HepG2 (cell line): ENCODE results near the gene SLC25A36. TPM values are rescaled to one million over a fixed set of nuclear protein-coding genes. Genes with fewer than 3 reads are reported as not detected.
A peak's percentile ranks its signal among the peaks of the same experiment; 100 is the strongest.

Experiments
- ATRX ChIP-seq: sonication (generic); formaldehyde crosslinking; IDR thresholded peaks from 2 replicates; pipeline ENCODE4 v1.4.0; 2020; ENCODE audit warnings: missing genetic modification reagents, borderline replicate concordance
- E2F5 ChIP-seq: sonication (generic); formaldehyde crosslinking; conservative IDR thresholded peaks from 2 replicates; pipeline ENCODE4 v1.4.0; 2020; ENCODE audit warnings: missing genetic modification reagents
- FOXA1 ChIP-seq, 2 experiments: fragments of 450-650 bp in 1 of 2; sonication (generic) in 1 of 2; formaldehyde crosslinking in 1 of 2; IDR thresholded peaks; 2 replicates each; pipeline versions ENCODE4 v1.4.0 to v1.6.1; 2016 to 2020; ENCODE audit warnings: missing genetic modification reagents in 1 of 2
- GLI4 ChIP-seq: sonication (generic); formaldehyde crosslinking; IDR thresholded peaks from 2 replicates; pipeline ENCODE4 v1.5.1; 2020; ENCODE audit warnings: missing genetic modification reagents, mild to moderate bottlenecking, moderate library complexity, borderline replicate concordance
- GMEB2 ChIP-seq: IDR thresholded peaks from 2 replicates; pipeline ENCODE4 v1.6.1; 2016; ENCODE audit warnings: missing biosample characterization, missing genetic modification reagents, low read depth
- HCFC1 ChIP-seq: fragments of 150-350 bp; IDR thresholded peaks from 2 replicates; pipeline ENCODE4 v1.6.1; 2014; ENCODE audit warnings: low read depth, low read length
- HHEX ChIP-seq: IDR thresholded peaks from 2 replicates; pipeline ENCODE4 v1.6.1; 2016; ENCODE audit warnings: control low read depth
- HMG20A ChIP-seq: IDR thresholded peaks from 2 replicates; pipeline ENCODE4 v1.6.1; 2016; ENCODE audit warnings: borderline replicate concordance
- HNRNPUL1 ChIP-seq: fragments of 200-400 bp; formaldehyde crosslinking; IDR thresholded peaks from 2 replicates; pipeline ENCODE4 v1.6.1; 2017; ENCODE audit warnings: low read depth, mild to moderate bottlenecking, low read length, moderate library complexity
- NAIF1 ChIP-seq: sonication (generic); formaldehyde crosslinking; IDR thresholded peaks from 2 replicates; pipeline ENCODE4 v1.5.0; 2020; ENCODE audit warnings: mild to moderate bottlenecking, missing genetic modification reagents, borderline replicate concordance
- NFRKB ChIP-seq: fragments of 450-650 bp; IDR thresholded peaks from 2 replicates; pipeline ENCODE4 v1.6.1; 2017
- RAD51 ChIP-seq: fragments of 450-650 bp; IDR thresholded peaks from 2 replicates; pipeline ENCODE4 v1.6.1; 2016; ENCODE audit warnings: borderline replicate concordance
- TCF12 ChIP-seq, 2 experiments: fragments of 450-650 bp in 1 of 2; sonication (generic) in 1 of 2; formaldehyde crosslinking in 1 of 2; IDR thresholded peaks; 2 replicates each; pipeline versions ENCODE4 v1.6.1 to v1.8.0; 2017 to 2022; ENCODE audit warnings: antibody characterized with exemption in 1 of 2, mild to moderate bottlenecking in 1 of 2, missing genetic modification reagents in 1 of 2, moderate library complexity in 1 of 2
- YEATS4 ChIP-seq: sonication (generic); formaldehyde crosslinking; IDR thresholded peaks from 2 replicates; pipeline ENCODE4 v1.4.0; 2020; ENCODE audit warnings: missing genetic modification reagents, borderline replicate concordance
- YY1 ChIP-seq: IDR thresholded peaks from 2 replicates; pipeline ENCODE4 v1.6.1; 2011; ENCODE audit warnings: low read length, low read depth, moderate library complexity, mild to moderate bottlenecking; ENCODE audit not compliant: insufficient read depth, insufficient replicate concordance
- ZFAT ChIP-seq: sonication (generic); formaldehyde crosslinking; conservative IDR thresholded peaks from 2 replicates; pipeline ENCODE4 v1.8.1; 2023; ENCODE audit warnings: missing genetic modification reagents, inconsistent platforms
- ZMAT3 ChIP-seq: sonication (generic); formaldehyde crosslinking; conservative IDR thresholded peaks from 2 replicates; pipeline ENCODE4 v1.7.0; 2021; ENCODE audit warnings: missing genetic modification reagents
- ZNF224 ChIP-seq: sonication (generic); formaldehyde crosslinking; IDR thresholded peaks from 2 replicates; pipeline ENCODE4 v1.5.0; 2020; ENCODE audit warnings: mild to moderate bottlenecking, missing genetic modification reagents
- ZNF460 ChIP-seq: sonication (generic); formaldehyde crosslinking; IDR thresholded peaks from 2 replicates; pipeline ENCODE4 v1.5.1; 2020; ENCODE audit warnings: missing genetic modification reagents, mild to moderate bottlenecking, borderline replicate concordance
- polyA plus RNA-seq, 8 experiments: library from polyadenylated mRNA; depleted of rRNA in 3 of 8; stranded (reverse) in 7 of 8; unstranded in 1 of 8; fragments of >200 nt; fragmentation: Illumina TruSeq in 4 of 8; extraction: Trizol in 4 of 8; gene quantifications; 2 replicates each; pipeline versions ENCODE4 v1.2.1 to v1.2.3, GENCODE V29; 2011 to 2016; ENCODE audit warnings: low read depth in 4 of 8, missing spikeins in 1 of 8, mixed read lengths in 1 of 8; ENCODE audit not compliant: insufficient read depth in 1 of 8
- total RNA-seq, 5 experiments: library from RNA; depleted of rRNA; stranded (reverse); fragments of >200 nt; fragmentation: Illumina TruSeq; extraction: Trizol; gene quantifications; 2 replicates each; pipeline ENCODE4 v1.2.3, GENCODE V29; 2016; ENCODE audit warnings: low read depth in 1 of 5
- TF ChIP-seq, protein P1 (sequence below): sonication (generic); formaldehyde crosslinking; IDR thresholded peaks from 2 replicates; pipeline ENCODE4 v1.8.1; 2022; ENCODE audit warnings: mild to moderate bottlenecking, missing genetic modification reagents
- TF ChIP-seq, protein P2 (sequence below): sonication (generic); formaldehyde crosslinking; IDR thresholded peaks from 2 replicates; pipeline ENCODE4 v1.4.0; 2020; ENCODE audit warnings: missing genetic modification reagents, borderline replicate concordance

Gene SLC25A36
- total and polyA plus RNA-seq, 2 of the 13 experiments (the other 11 are each of a cell fraction or from before 2014, with no cell fraction given), result 30.6 to 85.6 TPM

- peak; percentile 93; the same call in 1 of the 2 replicates for TF ChIP-seq GLI4 (CRISPR knock-in tag)
- no peak for TF ChIP-seq FOXA1 (IDR thresholded peaks at IDR 0.05)
- TF ChIP-seq FOXA1 (CRISPR knock-in tag; IDR thresholded peaks at IDR 0.05), result peak; percentile 55; the same call in 1 of the 2 replicates
- TF ChIP-seq ZFAT (CRISPR knock-in tag), result no peak; the same call in 1 of the 2 replicates
- no peak for TF ChIP-seq NFRKB
- TF ChIP-seq NAIF1, result peak; percentile 87; the same call in 1 of the 2 replicates
- no peak; the same call in 1 of the 2 replicates for TF ChIP-seq ZNF460 (CRISPR knock-in tag)
- TF ChIP-seq YEATS4, result peak; percentile 68; the same call in 1 of the 2 replicates
- TF ChIP-seq ZMAT3, result peak; percentile 97
- TF ChIP-seq HMG20A, result peak; percentile 86; the same call in 1 of the 2 replicates
- peak; percentile 97; the same call in 1 of the 2 replicates for TF ChIP-seq ZNF224 (CRISPR knock-in tag)
- TF ChIP-seq GMEB2 (CRISPR knock-in tag), result peak; percentile 77
- 0 out of 2 replicates have a peak, but pooled peaks have one; percentile 18 for TF ChIP-seq HNRNPUL1
- peak; percentile 89 for TF ChIP-seq E2F5 (CRISPR knock-in tag)
- no peak for TF ChIP-seq TCF12 (IDR thresholded peaks at IDR 0.05)
- TF ChIP-seq TCF12 (CRISPR knock-in tag; IDR thresholded peaks at IDR 0.05), result 0 out of 2 replicates have a peak, but pooled peaks have one; percentile 11
- no peak for TF ChIP-seq ATRX (CRISPR knock-in tag)
- TF ChIP-seq, protein P1, sequence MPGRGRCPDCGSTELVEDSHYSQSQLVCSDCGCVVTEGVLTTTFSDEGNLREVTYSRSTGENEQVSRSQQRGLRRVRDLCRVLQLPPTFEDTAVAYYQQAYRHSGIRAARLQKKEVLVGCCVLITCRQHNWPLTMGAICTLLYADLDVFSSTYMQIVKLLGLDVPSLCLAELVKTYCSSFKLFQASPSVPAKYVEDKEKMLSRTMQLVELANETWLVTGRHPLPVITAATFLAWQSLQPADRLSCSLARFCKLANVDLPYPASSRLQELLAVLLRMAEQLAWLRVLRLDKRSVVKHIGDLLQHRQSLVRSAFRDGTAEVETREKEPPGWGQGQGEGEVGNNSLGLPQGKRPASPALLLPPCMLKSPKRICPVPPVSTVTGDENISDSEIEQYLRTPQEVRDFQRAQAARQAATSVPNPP (CRISPR knock-in tag), result peak; percentile 80
- TF ChIP-seq HCFC1, result peak; percentile 30; the same call in 1 of the 2 replicates
- TF ChIP-seq RAD51, result peak; percentile 51
- TF ChIP-seq, protein P2, sequence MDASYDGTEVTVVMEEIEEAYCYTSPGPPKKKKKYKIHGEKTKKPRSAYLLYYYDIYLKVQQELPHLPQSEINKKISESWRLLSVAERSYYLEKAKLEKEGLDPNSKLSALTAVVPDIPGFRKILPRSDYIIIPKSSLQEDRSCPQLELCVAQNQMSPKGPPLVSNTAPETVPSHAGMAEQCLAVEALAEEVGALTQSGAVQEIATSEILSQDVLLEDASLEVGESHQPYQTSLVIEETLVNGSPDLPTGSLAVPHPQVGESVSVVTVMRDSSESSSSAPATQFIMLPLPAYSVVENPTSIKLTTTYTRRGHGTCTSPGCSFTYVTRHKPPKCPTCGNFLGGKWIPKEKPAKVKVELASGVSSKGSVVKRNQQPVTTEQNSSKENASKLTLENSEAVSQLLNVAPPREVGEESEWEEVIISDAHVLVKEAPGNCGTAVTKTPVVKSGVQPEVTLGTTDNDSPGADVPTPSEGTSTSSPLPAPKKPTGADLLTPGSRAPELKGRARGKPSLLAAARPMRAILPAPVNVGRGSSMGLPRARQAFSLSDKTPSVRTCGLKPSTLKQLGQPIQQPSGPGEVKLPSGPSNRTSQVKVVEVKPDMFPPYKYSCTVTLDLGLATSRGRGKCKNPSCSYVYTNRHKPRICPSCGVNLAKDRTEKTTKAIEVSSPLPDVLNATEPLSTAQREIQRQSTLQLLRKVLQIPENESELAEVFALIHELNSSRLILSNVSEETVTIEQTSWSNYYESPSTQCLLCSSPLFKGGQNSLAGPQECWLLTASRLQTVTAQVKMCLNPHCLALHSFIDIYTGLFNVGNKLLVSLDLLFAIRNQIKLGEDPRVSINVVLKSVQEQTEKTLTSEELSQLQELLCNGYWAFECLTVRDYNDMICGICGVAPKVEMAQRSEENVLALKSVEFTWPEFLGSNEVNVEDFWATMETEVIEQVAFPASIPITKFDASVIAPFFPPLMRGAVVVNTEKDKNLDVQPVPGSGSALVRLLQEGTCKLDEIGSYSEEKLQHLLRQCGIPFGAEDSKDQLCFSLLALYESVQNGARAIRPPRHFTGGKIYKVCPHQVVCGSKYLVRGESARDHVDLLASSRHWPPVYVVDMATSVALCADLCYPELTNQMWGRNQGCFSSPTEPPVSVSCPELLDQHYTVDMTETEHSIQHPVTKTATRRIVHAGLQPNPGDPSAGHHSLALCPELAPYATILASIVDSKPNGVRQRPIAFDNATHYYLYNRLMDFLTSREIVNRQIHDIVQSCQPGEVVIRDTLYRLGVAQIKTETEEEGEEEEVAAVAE (CRISPR knock-in tag), result peak; percentile 97
- peak; percentile 67 for TF ChIP-seq YY1
- TF ChIP-seq HHEX (CRISPR knock-in tag), result no peak
These were observed at the start of gene SLC25A36 (continued) for GRCh38 chr3:140941434-140942220.
